GM19438 (cell line): Measurements from ENCODE around the gene LHFPL6.
"Not testable (repeated sequence)": the region's sequence is repeated elsewhere in the genome, so short reads cannot be mapped to it uniquely, and the experiment has no call there.

Experiments
- ATAC-seq: cut with Tn5 transposase; IDR thresholded peaks from one replicate; pipeline ENCODE4 v1.9.1; 2021; ENCODE audit warnings: low read depth; ENCODE audit not compliant: unreplicated experiment

LHFPL6 gene

GRCh38 chr13:39369161-39369890 lies 233.7 kb downstream of the LHFPL6 start:
- no peak for ATAC-seq

- ATAC-seq, result no peak
Measured at GRCh38 chr13:39365879-39366278, 237.1 kb downstream of the LHFPL6 start.

- no peak for ATAC-seq
Measured at GRCh38 chr13:39364947-39365468, 238.0 kb downstream of the LHFPL6 start.

GRCh38 chr13:39363382-39363772 lies 239.6 kb downstream of the LHFPL6 start:
- ATAC-seq, result no peak

- no peak for ATAC-seq
Measured at GRCh38 chr13:39362652-39363381, 240.2 kb downstream of the LHFPL6 start.

DNA sequence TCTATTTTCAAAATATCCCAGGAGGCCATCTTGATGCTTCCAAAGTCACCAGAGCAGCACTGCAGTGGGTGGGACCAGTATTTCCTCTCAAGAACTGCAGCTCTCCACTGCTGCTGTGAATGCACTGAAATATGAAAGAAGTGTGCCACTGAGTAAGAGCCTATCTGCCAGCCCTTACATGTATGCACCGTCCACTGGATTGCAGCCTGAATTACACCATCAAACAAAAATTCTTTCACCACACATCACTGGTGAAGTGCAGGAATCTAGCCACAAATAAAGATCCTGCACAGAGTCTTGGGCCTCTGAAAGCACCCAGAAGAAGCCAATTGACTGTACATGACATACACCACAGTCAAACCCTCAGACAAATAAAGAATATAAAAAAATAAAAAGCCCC lies 249.0 kb downstream of the LHFPL6 start:
- ATAC-seq, result no peak

GRCh38 chr13:39350461-39350881 lies 252.5 kb downstream of the LHFPL6 start:
- no peak for ATAC-seq

- ATAC-seq, result no peak
Measured at GRCh38 chr13:39349391-39349960, 253.5 kb downstream of the LHFPL6 start.

GRCh38 chr13:39347926-39348901 lies 254.8 kb downstream of the LHFPL6 start:
- ATAC-seq, result no peak

- ATAC-seq, result no peak
Measured at GRCh38 chr13:39345982-39346381, 257.0 kb downstream of the LHFPL6 start.

DNA sequence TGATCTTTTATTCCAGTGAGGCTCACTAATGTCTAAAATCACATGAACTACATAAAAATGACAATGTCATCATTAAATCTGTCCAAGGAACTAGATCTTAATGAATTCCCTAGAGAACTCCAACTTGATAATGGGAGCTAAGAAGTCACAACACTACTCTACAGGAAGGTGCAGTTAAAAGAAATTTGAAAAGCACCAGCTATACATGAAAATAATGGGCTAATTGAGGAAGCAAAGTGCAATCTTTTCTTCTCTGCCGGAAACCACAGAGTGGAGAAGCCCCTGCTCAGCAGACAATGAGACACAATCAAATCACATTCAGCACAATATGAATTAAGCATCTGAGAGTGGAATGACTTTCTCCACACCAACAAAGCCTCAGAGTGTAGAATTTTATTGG lies 261.7 kb downstream of the LHFPL6 start:
- no peak for ATAC-seq

GRCh38 chr13:39338114-39338513 lies 264.9 kb downstream of the LHFPL6 start:
- ATAC-seq, result not testable (repeated sequence)

GRCh38 chr13:39336937-39337336 lies 266.1 kb downstream of the LHFPL6 start:
- no peak for ATAC-seq

- ATAC-seq, result no peak
Measured at GRCh38 chr13:39336207-39336606, 266.8 kb downstream of the LHFPL6 start.

DNA sequence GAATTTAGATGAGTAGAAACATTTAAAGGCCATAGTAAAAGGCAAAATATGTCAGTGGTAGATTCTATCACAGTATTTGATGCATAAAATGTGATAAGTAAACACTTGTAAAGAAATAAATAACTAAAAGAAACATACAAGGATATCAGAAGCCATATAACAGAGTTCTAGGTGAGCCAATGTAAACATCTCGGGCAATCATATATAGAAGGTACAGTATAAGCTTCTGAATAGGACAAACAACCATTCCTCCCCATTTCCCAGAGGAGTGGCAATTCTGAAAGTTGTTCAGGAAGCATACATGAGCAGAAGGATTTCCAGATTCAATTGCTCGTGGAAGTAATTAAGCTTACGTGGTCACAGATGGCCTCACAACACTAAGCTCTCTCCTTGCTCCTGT lies 267.3 kb downstream of the LHFPL6 start:
- no peak for ATAC-seq

- no peak for ATAC-seq
Measured at GRCh38 chr13:39330504-39330903, 272.5 kb downstream of the LHFPL6 start.

- ATAC-seq, result no peak
Measured at GRCh38 chr13:39329182-39329639, 273.8 kb downstream of the LHFPL6 start.

DNA sequence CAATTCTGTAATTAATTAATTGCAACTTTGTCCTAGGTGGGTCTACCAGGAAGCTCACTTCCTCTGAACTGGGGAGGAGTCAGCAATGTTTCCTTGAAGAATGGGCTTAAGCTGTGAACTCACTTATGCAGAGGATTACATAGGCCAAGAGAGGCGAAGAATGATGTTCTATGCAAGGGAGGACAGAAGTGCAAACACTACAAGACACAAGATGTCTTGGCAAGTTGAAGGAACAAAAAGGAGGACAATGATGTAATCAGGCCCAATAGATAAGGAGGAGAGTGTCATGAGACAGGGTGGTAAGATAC lies 275.9 kb downstream of the LHFPL6 start:
- ATAC-seq, result no peak

DNA sequence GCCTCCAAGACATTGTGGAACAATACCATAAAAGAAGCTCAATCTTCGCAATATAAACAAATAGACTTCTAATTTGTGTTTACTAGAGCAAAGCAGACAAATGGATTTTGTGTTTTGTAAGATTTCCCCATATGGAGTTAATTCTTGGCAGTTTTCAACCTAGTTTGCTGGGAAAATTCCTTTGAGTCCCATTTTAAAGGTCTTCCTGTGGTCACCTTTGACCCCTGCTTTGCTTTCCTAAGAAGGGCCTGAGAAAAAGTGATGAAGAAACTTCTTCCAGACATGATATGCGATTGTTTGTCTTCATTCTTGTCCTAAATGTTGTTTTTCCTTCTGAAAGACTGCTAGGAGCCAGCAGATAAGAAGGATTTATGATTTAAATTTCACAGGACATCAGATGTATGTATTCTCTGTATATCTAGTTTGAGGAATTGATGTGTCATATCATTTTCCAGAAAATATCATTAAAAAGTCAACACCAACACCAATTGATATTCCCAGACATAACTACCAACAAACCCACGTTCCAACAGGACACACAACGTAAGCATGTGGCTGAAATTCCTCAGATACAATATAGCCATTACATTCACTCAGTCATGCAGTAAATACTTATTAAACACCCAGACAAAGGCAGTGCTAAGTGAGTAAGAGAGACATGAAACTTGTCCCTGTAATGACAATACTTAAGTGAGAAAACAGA lies 276.4 kb downstream of the LHFPL6 start:
- ATAC-seq, result no peak

- no peak for ATAC-seq
Measured at GRCh38 chr13:39324806-39325311, 278.1 kb downstream of the LHFPL6 start.
